ENCODE results near the gene CER1. TPM values are rescaled to one million over a fixed set of nuclear protein-coding genes. Genes with fewer than 3 reads are reported as not detected.
"Not testable (repeated sequence)": the region's sequence is repeated elsewhere in the genome, so short reads cannot be mapped to it uniquely, and the experiment has no call there.

CER1 gene
- total RNA-seq, 1 donor = not detected

- no peak for TF ChIP-seq CTCF (IDR thresholded peaks at IDR 0.05; ENCODE audit: extremely low read depth, low read depth, low read length)
- peaks cover 24% of the 10 kb centered on the region for H3K79me2 ChIP-seq (ENCODE audit: insufficient read depth, low read length)
- peak overlapping the region; percentile 37 for H3K4me2 ChIP-seq (ENCODE audit: insufficient read depth, low read length)
- no peak overlapping the region for H2AFZ ChIP-seq (ENCODE audit: low read length)
- H3K9me3 ChIP-seq (ENCODE audit: low read depth, low read length) = no peaks in the 10 kb centered on the region
- H3K27me3 ChIP-seq (ENCODE audit: insufficient read depth, low read length) = no peaks in the 10 kb centered on the region
- peak; percentile 83 for DNase-seq (ENCODE audit: insufficient read length, low spot score, missing footprints)
- peaks cover 33% of the 10 kb centered on the region for H3K4me1 ChIP-seq (ENCODE audit: insufficient read depth, low read length)
- H4K20me1 ChIP-seq (ENCODE audit: insufficient read depth, low read length) = no peaks in the 10 kb centered on the region
- no peak overlapping the region for H3K4me3 ChIP-seq (ENCODE audit: insufficient read depth, low read length)
- H3K27ac ChIP-seq (ENCODE audit: low read depth, low read length) = no peak overlapping the region
- peaks cover 5% of the 10 kb centered on the region for H3K36me3 ChIP-seq (ENCODE audit: insufficient read depth, low read length)
Observed at GRCh38 chr9:14690948-14691730, 31.4 kb downstream of the CER1 start.

GRCh38 chr9:14687042-14687719 is 35.4 kb downstream of the CER1 start:
- TF ChIP-seq CTCF (IDR thresholded peaks at IDR 0.05; ENCODE audit: extremely low read depth, low read depth, low read length) = no peak
- Histone ChIP-seq H3K9me3 (ENCODE audit: low read depth, low read length) (no peaks in the 10 kb centered on the region), H3K4me3 (ENCODE audit: insufficient read depth, low read length) (no peak overlapping the region), H4K20me1 (ENCODE audit: insufficient read depth, low read length) (no peaks in the 10 kb centered on the region), H3K36me3 (ENCODE audit: insufficient read depth, low read length) (peaks cover 5% of the 10 kb centered on the region), H3K4me2 (ENCODE audit: insufficient read depth, low read length) (peak overlapping the region; percentile 45), H3K4me1 (ENCODE audit: insufficient read depth, low read length) (peaks cover 27% of the 10 kb centered on the region), H3K27me3 (ENCODE audit: insufficient read depth, low read length) (no peaks in the 10 kb centered on the region), H3K27ac (ENCODE audit: low read depth, low read length) (peak overlapping the region; percentile 66), H3K79me2 (ENCODE audit: insufficient read depth, low read length) (peaks cover 22% of the 10 kb centered on the region), H2AFZ (ENCODE audit: low read length) (peak overlapping the region; percentile 56)
- peak; percentile 90 for DNase-seq (ENCODE audit: insufficient read length, low spot score, missing footprints)

GRCh38 chr9:14686168-14686567 is 36.4 kb downstream of the CER1 start:
- no peak for TF ChIP-seq CTCF (IDR thresholded peaks at IDR 0.05; ENCODE audit: extremely low read depth, low read depth, low read length)

GRCh38 chr9:14682616-14683015 is 39.9 kb downstream of the CER1 start:
- H3K9me3 ChIP-seq (ENCODE audit: low read depth, low read length); H3K27ac ChIP-seq (ENCODE audit: low read depth, low read length); H3K27me3 ChIP-seq (ENCODE audit: insufficient read depth, low read length); H3K36me3 ChIP-seq (ENCODE audit: insufficient read depth, low read length); DNase-seq (ENCODE audit: insufficient read length, low spot score, missing footprints); H2AFZ ChIP-seq (ENCODE audit: low read length); H3K4me3 ChIP-seq (ENCODE audit: insufficient read depth, low read length); H4K20me1 ChIP-seq (ENCODE audit: insufficient read depth, low read length); H3K4me2 ChIP-seq (ENCODE audit: insufficient read depth, low read length): not testable (repeated sequence)
- Histone ChIP-seq H3K4me1 (ENCODE audit: insufficient read depth, low read length) (peaks cover 14% of the 10 kb centered on the region), H3K79me2 (ENCODE audit: insufficient read depth, low read length) (peaks cover 17% of the 10 kb centered on the region)

More at GRCh38 chr9:14686168-14686567, 36.4 kb downstream of the CER1 start:
- Histone ChIP-seq H3K27me3 (ENCODE audit: insufficient read depth, low read length) (no peaks in the 10 kb centered on the region), H3K4me2 (ENCODE audit: insufficient read depth, low read length) (no peak overlapping the region), H3K4me1 (ENCODE audit: insufficient read depth, low read length) (peaks cover 20% of the 10 kb centered on the region), H3K9me3 (ENCODE audit: low read depth, low read length) (no peaks in the 10 kb centered on the region), H3K27ac (ENCODE audit: low read depth, low read length) (peak overlapping the region; percentile 36), H4K20me1 (ENCODE audit: insufficient read depth, low read length) (no peaks in the 10 kb centered on the region), H3K79me2 (ENCODE audit: insufficient read depth, low read length) (peaks cover 23% of the 10 kb centered on the region), H2AFZ (ENCODE audit: low read length) (no peak overlapping the region), H3K36me3 (ENCODE audit: insufficient read depth, low read length) (peaks cover 5% of the 10 kb centered on the region), H3K4me3 (ENCODE audit: insufficient read depth, low read length) (no peak overlapping the region)
- no peak for DNase-seq (ENCODE audit: insufficient read length, low spot score, missing footprints)

Measured in osteoblast (primary cell).